Endothelial cell of coronary artery (primary cell): ENCODE measurements around the gene RTP1. TPM values are rescaled to one million over a fixed set of nuclear protein-coding genes. Genes with fewer than 3 reads are reported as not detected.

Experiments used
- total RNA-seq: library from RNA; depleted of rRNA; stranded (reverse); fragments of >200 nt; gene quantifications from 2 replicates; pipeline ENCODE4 v1.2.3, GENCODE V29; 2014

Gene RTP1
- not detected in 2 replicates for total RNA-seq

GRCh38 chr3:187197335-187197649 lies at the start of gene RTP1:
TSS of gene RTP1 (plus strand) at chr3:187197486. CDS start at chr3:187197516, 30 bp downstream.

Other genes starting within 250 kb of the RTP1 start
- gene RPL39L, start 58.0 kb upstream of the RTP1 start, total RNA-seq: 24.2 and 33.6 TPM in 2 replicates
- gene MASP1, start 94.3 kb downstream of the RTP1 start, total RNA-seq: under 0.01 and 6.6 TPM in 2 replicates
- gene RTP4, start 170.9 kb downstream of the RTP1 start, total RNA-seq: 0.18 and 0.19 TPM in 2 replicates